H9 (cell line): ENCODE measurements around the gene C12orf75. TPM values are rescaled to one million over a fixed set of nuclear protein-coding genes. Genes with fewer than 3 reads are reported as not detected.

Experiments used
- DNase-seq: peaks from one replicate; pipeline ENCODE4 v3.0.0-alpha.2; 2017
- H2AFZ ChIP-seq: one replicate; pipeline ENCODE4 v1.6.1; 2013; ENCODE audit warnings: mild to moderate bottlenecking, low read length, control low read depth, moderate library complexity
- H2AK5ac ChIP-seq: 2 replicates; pipeline ENCODE4 v1.6.1; 2013; ENCODE audit warnings: low read length, control low read depth, mixed read lengths; ENCODE audit not compliant: insufficient read length
- H2BK120ac ChIP-seq: one replicate; pipeline ENCODE4 v1.6.1; 2013; ENCODE audit warnings: low read depth, mild to moderate bottlenecking, low read length, control low read depth, inconsistent platforms; ENCODE audit not compliant: poor library complexity, severe bottlenecking
- H2BK12ac ChIP-seq: 2 replicates; pipeline ENCODE4 v1.6.1; 2013; ENCODE audit warnings: low read length, control low read depth, mixed read lengths, low read depth; ENCODE audit not compliant: insufficient read length
- H2BK15ac ChIP-seq: 2 replicates; pipeline ENCODE4 v1.6.1; 2013; ENCODE audit warnings: low read depth, low read length, control low read depth
- H2BK20ac ChIP-seq: one replicate; pipeline ENCODE4 v1.6.1; 2013; ENCODE audit warnings: low read depth, mild to moderate bottlenecking, low read length, control low read depth, inconsistent platforms; ENCODE audit not compliant: poor library complexity, severe bottlenecking
- H2BK5ac ChIP-seq: 2 replicates; pipeline ENCODE4 v1.6.1; 2013; ENCODE audit warnings: low read length, control low read depth, mixed read lengths; ENCODE audit not compliant: insufficient read length
- H3K14ac ChIP-seq: 2 replicates; pipeline ENCODE4 v1.6.1; 2013; ENCODE audit warnings: low read length, control low read depth; ENCODE audit not compliant: insufficient read depth
- H3K18ac ChIP-seq: 2 replicates; pipeline ENCODE4 v1.6.1; 2013; ENCODE audit warnings: low read depth, mild to moderate bottlenecking, mixed read lengths, low read length, control low read depth; ENCODE audit not compliant: insufficient read length
- H3K23ac ChIP-seq: 2 replicates; pipeline ENCODE4 v1.6.1; 2013; ENCODE audit warnings: low read length, control low read depth, mixed read lengths, low read depth; ENCODE audit not compliant: insufficient read length
- H3K23me2 ChIP-seq: 2 replicates; pipeline ENCODE4 v1.6.1; 2013; ENCODE audit warnings: low read depth, mild to moderate bottlenecking, mixed read lengths, low read length, control low read depth; ENCODE audit not compliant: insufficient read length, poor library complexity, severe bottlenecking
- H3K27ac ChIP-seq: 2 replicates; pipeline ENCODE4 v1.5.1; 2013; ENCODE audit warnings: low read length, control low read depth, mixed read lengths, low read depth; ENCODE audit not compliant: insufficient read length
- H3K27me3 ChIP-seq: 2 replicates; pipeline ENCODE4 v1.6.1; 2013; ENCODE audit warnings: low read length, control low read depth, inconsistent platforms; ENCODE audit not compliant: insufficient read depth
- H3K4ac ChIP-seq: 2 replicates; pipeline ENCODE4 v1.6.1; 2013; ENCODE audit warnings: low read depth, mild to moderate bottlenecking, control low read depth, inconsistent platforms, low read length, moderate library complexity
- H3K4me1 ChIP-seq: 2 replicates; pipeline ENCODE4 v1.6.1; 2013; ENCODE audit warnings: low read length, control low read depth, inconsistent platforms; ENCODE audit not compliant: insufficient read depth
- H3K4me2 ChIP-seq: 2 replicates; pipeline ENCODE4 v1.6.1; 2013; ENCODE audit warnings: low read length, control low read depth, mixed read lengths; ENCODE audit not compliant: insufficient read length, insufficient read depth
- H3K56ac ChIP-seq: 2 replicates; pipeline ENCODE4 v1.6.1; 2013; ENCODE audit warnings: low read depth, mild to moderate bottlenecking, mixed read lengths, low read length, control low read depth; ENCODE audit not compliant: insufficient read length
- H3K79me1 ChIP-seq: 2 replicates; pipeline ENCODE4 v1.6.1; 2013; ENCODE audit warnings: low read depth, mild to moderate bottlenecking, moderate library complexity, low read length, control low read depth, inconsistent platforms; ENCODE audit not compliant: insufficient read depth, poor library complexity, severe bottlenecking
- H3K79me2 ChIP-seq: 2 replicates; pipeline ENCODE4 v1.6.1; 2013; ENCODE audit warnings: low read length, control low read depth, inconsistent platforms; ENCODE audit not compliant: insufficient read depth
- H3K9ac ChIP-seq: 2 replicates; pipeline ENCODE4 v1.6.1; 2013; ENCODE audit warnings: low read length, control low read depth, mixed read lengths; ENCODE audit not compliant: insufficient read length; ENCODE audit errors: extremely low read depth
- H3K9me3 ChIP-seq: one replicate; pipeline ENCODE4 v1.6.1; 2013; ENCODE audit warnings: low read depth, low read length, inconsistent platforms; ENCODE audit not compliant: control insufficient read depth
- H3T11ph ChIP-seq: one replicate; pipeline ENCODE4 v1.6.1; 2013; ENCODE audit warnings: mild to moderate bottlenecking, low read length, control low read depth, inconsistent platforms
- H4K20me1 ChIP-seq: one replicate; pipeline ENCODE4 v1.6.1; 2013; ENCODE audit not compliant: control insufficient read depth, insufficient read length, insufficient read depth
- H4K5ac ChIP-seq: 2 replicates; pipeline ENCODE4 v1.6.1; 2013; ENCODE audit warnings: low read depth, mild to moderate bottlenecking, mixed read lengths, low read length, control low read depth; ENCODE audit not compliant: insufficient read length
- H4K8ac ChIP-seq: replicated peaks from 2 replicates; pipeline ENCODE4 v1.6.1; 2013; ENCODE audit warnings: low read length, control low read depth, mixed read lengths, low read depth; ENCODE audit not compliant: insufficient read length
- H4K91ac ChIP-seq: 2 replicates; pipeline ENCODE4 v1.6.1; 2013; ENCODE audit warnings: low read depth, mild to moderate bottlenecking, moderate library complexity, mixed read lengths, low read length, control low read depth; ENCODE audit not compliant: insufficient read length
- H3K27ac Mint-ChIP-seq, 3 experiments: 2 replicates in 2 of 3; 3 replicates in 1 of 3; pipeline ENCODE4 v1.8.0; 2020 to 2021; ENCODE audit warnings: mixed read lengths in 3 of 3, mild to moderate bottlenecking in 1 of 3, moderate library complexity in 1 of 3
- H3K27me3 Mint-ChIP-seq: 2 replicates; pipeline ENCODE4 v1.8.0; 2021; ENCODE audit warnings: low read depth, mild to moderate bottlenecking, moderate library complexity, mixed read lengths
- H3K36me3 Mint-ChIP-seq, 3 experiments: 2 replicates in 2 of 3; 3 replicates in 1 of 3; pipeline ENCODE4 v1.8.0; 2020 to 2021; ENCODE audit warnings: low read depth in 3 of 3, mixed read lengths in 3 of 3; ENCODE audit not compliant: insufficient read depth in 1 of 3
- H3K4me1 Mint-ChIP-seq, 2 experiments: 2 replicates each; pipeline ENCODE4 v1.8.0; 2020; ENCODE audit warnings: mixed read lengths in 2 of 2
- H3K4me3 Mint-ChIP-seq, 2 experiments: 2 replicates in 1 of 2; 3 replicates in 1 of 2; pipeline ENCODE4 v1.8.0; 2020 to 2021; ENCODE audit warnings: mild to moderate bottlenecking in 2 of 2, mixed read lengths in 2 of 2, moderate library complexity in 1 of 2
- H3K9me3 Mint-ChIP-seq, 2 experiments: 2 replicates in 1 of 2; 3 replicates in 1 of 2; pipeline ENCODE4 v1.8.0; 2020; ENCODE audit warnings: mild to moderate bottlenecking in 2 of 2, mixed read lengths in 2 of 2, moderate library complexity in 1 of 2
- WGBS: extraction: QIAGEN DNeasy Blood & Tissue Kit; methylation state at CpG from one replicate; pipeline ENCODE4 v1.1.7; 2013; ENCODE audit warnings: missing lambda C conversion rate, low lambda C conversion rate, mixed read lengths; ENCODE audit not compliant: insufficient read length; ENCODE audit errors: extremely low coverage; 5-methylcytosine and 5-hydroxymethylcytosine counted together
- total RNA-seq: library from RNA; stranded (reverse); gene quantifications from 2 replicates; pipeline ENCODE4 v1.2.1, GENCODE V29; 2021
- TF ChIP-seq, protein P1 (sequence below): fragments of 200-600 bp; sonication (generic); conservative IDR thresholded peaks from 3 replicates; pipeline ENCODE4 v1.8.0; 2021; ENCODE audit warnings: antibody characterized with exemption, mild to moderate bottlenecking

Gene C12orf75
- total RNA-seq, 1 experiment from 2014 or later, result 37.9 TPM

DNA sequence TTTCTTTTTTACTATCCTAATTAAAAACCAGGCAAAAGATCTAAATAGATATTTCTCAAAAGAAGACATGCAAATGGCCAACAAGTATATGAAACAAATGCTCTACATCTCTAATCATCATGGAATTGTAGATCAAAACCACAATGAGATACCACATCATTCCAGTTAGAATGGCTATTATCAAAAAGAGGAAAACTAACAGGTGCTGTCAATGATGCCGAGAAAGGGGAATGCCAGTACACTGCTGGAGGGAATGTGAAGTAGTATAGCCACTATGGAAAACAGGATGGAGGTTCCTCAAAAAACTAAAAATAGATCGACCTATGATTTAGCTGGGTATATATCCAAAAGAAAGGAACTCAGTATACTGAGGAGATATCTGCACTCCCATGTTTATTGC is 39.0 kb upstream of the C12orf75 start:
- H3K56ac ChIP-seq, result no peak overlapping the region
- H2BK20ac ChIP-seq, result no peak overlapping the region
- no peak overlapping the region for H3T11ph ChIP-seq
- WGBS, result no CpG with 5 or more reads among the region's 2 CpGs
- no peak overlapping the region for H3K4ac ChIP-seq
- H4K20me1 ChIP-seq, result no peaks in the 10 kb centered on the region
- H2AK5ac ChIP-seq, result no peak overlapping the region
- H3K27me3 ChIP-seq, result no peaks in the 10 kb centered on the region; the same call in 1 of the 2 replicates
- no peak overlapping the region for H2BK5ac ChIP-seq
- no peaks in the 10 kb centered on the region for H3K36me3 Mint-ChIP-seq
- H2BK15ac ChIP-seq, result no peak overlapping the region
- no peak overlapping the region for H2AFZ ChIP-seq
- H3K79me2 ChIP-seq, result no peaks in the 10 kb centered on the region
- H4K8ac ChIP-seq, result no peak overlapping the region
- H4K5ac ChIP-seq, result no peak overlapping the region
- H3K4me2 ChIP-seq, result no peak overlapping the region
- H3K4me1 Mint-ChIP-seq, result peaks cover 13 to 16% of the 10 kb centered on the region in 2 experiments
- H4K91ac ChIP-seq, result no peak overlapping the region
- H3K9me3 ChIP-seq, result no peaks in the 10 kb centered on the region
- H3K4me3 Mint-ChIP-seq, result no peak overlapping the region
- no peak overlapping the region for H3K9ac ChIP-seq
- H3K79me1 ChIP-seq, result no peaks in the 10 kb centered on the region
- H3K27ac ChIP-seq, result no peak overlapping the region
- no peak overlapping the region for H2BK120ac ChIP-seq
- TF ChIP-seq, protein P1, sequence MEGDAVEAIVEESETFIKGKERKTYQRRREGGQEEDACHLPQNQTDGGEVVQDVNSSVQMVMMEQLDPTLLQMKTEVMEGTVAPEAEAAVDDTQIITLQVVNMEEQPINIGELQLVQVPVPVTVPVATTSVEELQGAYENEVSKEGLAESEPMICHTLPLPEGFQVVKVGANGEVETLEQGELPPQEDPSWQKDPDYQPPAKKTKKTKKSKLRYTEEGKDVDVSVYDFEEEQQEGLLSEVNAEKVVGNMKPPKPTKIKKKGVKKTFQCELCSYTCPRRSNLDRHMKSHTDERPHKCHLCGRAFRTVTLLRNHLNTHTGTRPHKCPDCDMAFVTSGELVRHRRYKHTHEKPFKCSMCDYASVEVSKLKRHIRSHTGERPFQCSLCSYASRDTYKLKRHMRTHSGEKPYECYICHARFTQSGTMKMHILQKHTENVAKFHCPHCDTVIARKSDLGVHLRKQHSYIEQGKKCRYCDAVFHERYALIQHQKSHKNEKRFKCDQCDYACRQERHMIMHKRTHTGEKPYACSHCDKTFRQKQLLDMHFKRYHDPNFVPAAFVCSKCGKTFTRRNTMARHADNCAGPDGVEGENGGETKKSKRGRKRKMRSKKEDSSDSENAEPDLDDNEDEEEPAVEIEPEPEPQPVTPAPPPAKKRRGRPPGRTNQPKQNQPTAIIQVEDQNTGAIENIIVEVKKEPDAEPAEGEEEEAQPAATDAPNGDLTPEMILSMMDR, result no peak
- H3K9me3 Mint-ChIP-seq, result no peaks in the 10 kb centered on the region
- no peaks in the 10 kb centered on the region for H3K4me1 ChIP-seq
- DNase-seq, result no peak
- no peaks in the 10 kb centered on the region for H3K23me2 ChIP-seq
- no peaks in the 10 kb centered on the region for H3K27me3 Mint-ChIP-seq
- H3K14ac ChIP-seq, result no peak overlapping the region
- no peak overlapping the region for H3K27ac Mint-ChIP-seq
- no peak overlapping the region for H2BK12ac ChIP-seq
- H3K18ac ChIP-seq, result no peak overlapping the region
- H3K23ac ChIP-seq, result no peak overlapping the region
